Measurements from ENCODE around the gene PDE11A. TPM values are rescaled to one million over a fixed set of nuclear protein-coding genes. Genes with fewer than 3 reads are reported as not detected.

PDE11A gene
- total and polyA plus RNA-seq, 2 experiments from 2014 or later: 0.08 to 0.73 TPM

DNA sequence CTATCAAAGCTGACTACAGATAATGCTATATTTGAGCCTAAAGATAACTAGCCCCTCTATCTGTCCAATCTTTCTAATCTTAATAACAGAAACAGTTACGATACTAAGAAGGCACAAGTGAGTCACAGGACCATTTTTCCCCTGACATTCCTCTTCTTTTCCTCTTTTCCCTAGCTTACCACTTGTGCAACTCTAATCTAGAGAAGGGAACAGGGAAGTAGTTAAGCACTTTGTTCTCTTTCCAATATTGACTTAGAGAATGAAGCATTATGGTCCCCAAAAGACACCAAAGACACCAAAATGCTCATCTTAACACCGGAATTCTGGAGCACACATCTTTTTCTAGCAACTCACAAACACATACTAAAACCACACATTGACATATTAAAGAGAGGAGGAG lies 1.8 kb downstream of the PDE11A start:
- TF ChIP-seq EZH2phosphoT487 (IDR thresholded peaks at IDR 0.05; ENCODE audit: unreplicated experiment): no peak
- TF ChIP-seq POLR2AphosphoS5 (IDR thresholded peaks at IDR 0.05; ENCODE audit: low read depth): no peak
- TF ChIP-seq NANOG (IDR thresholded peaks at IDR 0.05; ENCODE audit: borderline replicate concordance): no peak
- TF ChIP-seq, protein P1, sequence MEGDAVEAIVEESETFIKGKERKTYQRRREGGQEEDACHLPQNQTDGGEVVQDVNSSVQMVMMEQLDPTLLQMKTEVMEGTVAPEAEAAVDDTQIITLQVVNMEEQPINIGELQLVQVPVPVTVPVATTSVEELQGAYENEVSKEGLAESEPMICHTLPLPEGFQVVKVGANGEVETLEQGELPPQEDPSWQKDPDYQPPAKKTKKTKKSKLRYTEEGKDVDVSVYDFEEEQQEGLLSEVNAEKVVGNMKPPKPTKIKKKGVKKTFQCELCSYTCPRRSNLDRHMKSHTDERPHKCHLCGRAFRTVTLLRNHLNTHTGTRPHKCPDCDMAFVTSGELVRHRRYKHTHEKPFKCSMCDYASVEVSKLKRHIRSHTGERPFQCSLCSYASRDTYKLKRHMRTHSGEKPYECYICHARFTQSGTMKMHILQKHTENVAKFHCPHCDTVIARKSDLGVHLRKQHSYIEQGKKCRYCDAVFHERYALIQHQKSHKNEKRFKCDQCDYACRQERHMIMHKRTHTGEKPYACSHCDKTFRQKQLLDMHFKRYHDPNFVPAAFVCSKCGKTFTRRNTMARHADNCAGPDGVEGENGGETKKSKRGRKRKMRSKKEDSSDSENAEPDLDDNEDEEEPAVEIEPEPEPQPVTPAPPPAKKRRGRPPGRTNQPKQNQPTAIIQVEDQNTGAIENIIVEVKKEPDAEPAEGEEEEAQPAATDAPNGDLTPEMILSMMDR (conservative IDR thresholded peaks at IDR 0.05; ENCODE audit: low read depth in 2 of 2): no peak
- TF ChIP-seq ZNF114 (CRISPR knock-in tag; IDR thresholded peaks at IDR 0.05): no peak
- TF ChIP-seq, protein P2, sequence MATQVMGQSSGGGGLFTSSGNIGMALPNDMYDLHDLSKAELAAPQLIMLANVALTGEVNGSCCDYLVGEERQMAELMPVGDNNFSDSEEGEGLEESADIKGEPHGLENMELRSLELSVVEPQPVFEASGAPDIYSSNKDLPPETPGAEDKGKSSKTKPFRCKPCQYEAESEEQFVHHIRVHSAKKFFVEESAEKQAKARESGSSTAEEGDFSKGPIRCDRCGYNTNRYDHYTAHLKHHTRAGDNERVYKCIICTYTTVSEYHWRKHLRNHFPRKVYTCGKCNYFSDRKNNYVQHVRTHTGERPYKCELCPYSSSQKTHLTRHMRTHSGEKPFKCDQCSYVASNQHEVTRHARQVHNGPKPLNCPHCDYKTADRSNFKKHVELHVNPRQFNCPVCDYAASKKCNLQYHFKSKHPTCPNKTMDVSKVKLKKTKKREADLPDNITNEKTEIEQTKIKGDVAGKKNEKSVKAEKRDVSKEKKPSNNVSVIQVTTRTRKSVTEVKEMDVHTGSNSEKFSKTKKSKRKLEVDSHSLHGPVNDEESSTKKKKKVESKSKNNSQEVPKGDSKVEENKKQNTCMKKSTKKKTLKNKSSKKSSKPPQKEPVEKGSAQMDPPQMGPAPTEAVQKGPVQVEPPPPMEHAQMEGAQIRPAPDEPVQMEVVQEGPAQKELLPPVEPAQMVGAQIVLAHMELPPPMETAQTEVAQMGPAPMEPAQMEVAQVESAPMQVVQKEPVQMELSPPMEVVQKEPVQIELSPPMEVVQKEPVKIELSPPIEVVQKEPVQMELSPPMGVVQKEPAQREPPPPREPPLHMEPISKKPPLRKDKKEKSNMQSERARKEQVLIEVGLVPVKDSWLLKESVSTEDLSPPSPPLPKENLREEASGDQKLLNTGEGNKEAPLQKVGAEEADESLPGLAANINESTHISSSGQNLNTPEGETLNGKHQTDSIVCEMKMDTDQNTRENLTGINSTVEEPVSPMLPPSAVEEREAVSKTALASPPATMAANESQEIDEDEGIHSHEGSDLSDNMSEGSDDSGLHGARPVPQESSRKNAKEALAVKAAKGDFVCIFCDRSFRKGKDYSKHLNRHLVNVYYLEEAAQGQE (IDR thresholded peaks at IDR 0.05; ENCODE audit: unreplicated experiment): no peak
- TF ChIP-seq, protein P3, sequence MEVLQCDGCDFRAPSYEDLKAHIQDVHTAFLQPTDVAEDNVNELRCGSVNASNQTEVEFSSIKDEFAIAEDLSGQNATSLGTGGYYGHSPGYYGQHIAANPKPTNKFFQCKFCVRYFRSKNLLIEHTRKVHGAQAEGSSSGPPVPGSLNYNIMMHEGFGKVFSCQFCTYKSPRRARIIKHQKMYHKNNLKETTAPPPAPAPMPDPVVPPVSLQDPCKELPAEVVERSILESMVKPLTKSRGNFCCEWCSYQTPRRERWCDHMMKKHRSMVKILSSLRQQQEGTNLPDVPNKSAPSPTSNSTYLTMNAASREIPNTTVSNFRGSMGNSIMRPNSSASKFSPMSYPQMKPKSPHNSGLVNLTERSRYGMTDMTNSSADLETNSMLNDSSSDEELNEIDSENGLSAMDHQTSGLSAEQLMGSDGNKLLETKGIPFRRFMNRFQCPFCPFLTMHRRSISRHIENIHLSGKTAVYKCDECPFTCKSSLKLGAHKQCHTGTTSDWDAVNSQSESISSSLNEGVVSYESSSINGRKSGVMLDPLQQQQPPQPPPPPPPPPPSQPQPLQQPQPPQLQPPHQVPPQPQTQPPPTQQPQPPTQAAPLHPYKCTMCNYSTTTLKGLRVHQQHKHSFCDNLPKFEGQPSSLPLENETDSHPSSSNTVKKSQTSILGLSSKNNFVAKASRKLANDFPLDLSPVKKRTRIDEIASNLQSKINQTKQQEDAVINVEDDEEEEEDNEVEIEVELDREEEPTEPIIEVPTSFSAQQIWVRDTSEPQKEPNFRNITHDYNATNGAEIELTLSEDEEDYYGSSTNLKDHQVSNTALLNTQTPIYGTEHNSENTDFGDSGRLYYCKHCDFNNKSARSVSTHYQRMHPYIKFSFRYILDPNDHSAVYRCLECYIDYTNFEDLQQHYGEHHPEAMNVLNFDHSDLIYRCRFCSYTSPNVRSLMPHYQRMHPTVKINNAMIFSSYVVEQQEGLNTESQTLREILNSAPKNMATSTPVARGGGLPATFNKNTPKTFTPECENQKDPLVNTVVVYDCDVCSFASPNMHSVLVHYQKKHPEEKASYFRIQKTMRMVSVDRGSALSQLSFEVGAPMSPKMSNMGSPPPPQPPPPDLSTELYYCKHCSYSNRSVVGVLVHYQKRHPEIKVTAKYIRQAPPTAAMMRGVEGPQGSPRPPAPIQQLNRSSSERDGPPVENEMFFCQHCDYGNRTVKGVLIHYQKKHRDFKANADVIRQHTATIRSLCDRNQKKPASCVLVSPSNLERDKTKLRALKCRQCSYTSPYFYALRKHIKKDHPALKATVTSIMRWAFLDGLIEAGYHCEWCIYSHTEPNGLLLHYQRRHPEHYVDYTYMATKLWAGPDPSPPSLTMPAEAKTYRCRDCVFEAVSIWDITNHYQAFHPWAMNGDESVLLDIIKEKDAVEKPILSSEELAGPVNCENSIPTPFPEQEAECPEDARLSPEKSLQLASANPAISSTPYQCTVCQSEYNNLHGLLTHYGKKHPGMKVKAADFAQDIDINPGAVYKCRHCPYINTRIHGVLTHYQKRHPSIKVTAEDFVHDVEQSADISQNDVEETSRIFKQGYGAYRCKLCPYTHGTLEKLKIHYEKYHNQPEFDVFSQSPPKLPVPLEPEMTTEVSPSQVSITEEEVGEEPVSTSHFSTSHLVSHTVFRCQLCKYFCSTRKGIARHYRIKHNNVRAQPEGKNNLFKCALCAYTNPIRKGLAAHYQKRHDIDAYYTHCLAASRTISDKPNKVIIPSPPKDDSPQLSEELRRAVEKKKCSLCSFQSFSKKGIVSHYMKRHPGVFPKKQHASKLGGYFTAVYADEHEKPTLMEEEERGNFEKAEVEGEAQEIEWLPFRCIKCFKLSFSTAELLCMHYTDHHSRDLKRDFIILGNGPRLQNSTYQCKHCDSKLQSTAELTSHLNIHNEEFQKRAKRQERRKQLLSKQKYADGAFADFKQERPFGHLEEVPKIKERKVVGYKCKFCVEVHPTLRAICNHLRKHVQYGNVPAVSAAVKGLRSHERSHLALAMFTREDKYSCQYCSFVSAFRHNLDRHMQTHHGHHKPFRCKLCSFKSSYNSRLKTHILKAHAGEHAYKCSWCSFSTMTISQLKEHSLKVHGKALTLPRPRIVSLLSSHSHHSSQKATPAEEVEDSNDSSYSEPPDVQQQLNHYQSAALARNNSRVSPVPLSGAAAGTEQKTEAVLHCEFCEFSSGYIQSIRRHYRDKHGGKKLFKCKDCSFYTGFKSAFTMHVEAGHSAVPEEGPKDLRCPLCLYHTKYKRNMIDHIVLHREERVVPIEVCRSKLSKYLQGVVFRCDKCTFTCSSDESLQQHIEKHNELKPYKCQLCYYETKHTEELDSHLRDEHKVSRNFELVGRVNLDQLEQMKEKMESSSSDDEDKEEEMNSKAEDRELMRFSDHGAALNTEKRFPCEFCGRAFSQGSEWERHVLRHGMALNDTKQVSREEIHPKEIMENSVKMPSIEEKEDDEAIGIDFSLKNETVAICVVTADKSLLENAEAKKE (CRISPR knock-in tag; IDR thresholded peaks at IDR 0.05): no peak
- TF ChIP-seq EZH2 (IDR thresholded peaks at IDR 0.05; ENCODE audit: low read depth, unreplicated experiment): no peak
- no peak for TF ChIP-seq CREB1 (CRISPR knock-in tag; IDR thresholded peaks at IDR 0.05; ENCODE audit: low read depth)
- TF ChIP-seq, protein P4, sequence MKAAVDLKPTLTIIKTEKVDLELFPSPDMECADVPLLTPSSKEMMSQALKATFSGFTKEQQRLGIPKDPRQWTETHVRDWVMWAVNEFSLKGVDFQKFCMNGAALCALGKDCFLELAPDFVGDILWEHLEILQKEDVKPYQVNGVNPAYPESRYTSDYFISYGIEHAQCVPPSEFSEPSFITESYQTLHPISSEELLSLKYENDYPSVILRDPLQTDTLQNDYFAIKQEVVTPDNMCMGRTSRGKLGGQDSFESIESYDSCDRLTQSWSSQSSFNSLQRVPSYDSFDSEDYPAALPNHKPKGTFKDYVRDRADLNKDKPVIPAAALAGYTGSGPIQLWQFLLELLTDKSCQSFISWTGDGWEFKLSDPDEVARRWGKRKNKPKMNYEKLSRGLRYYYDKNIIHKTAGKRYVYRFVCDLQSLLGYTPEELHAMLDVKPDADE (IDR thresholded peaks at IDR 0.05): no peak
- no peak for TF ChIP-seq STAT1 (IDR thresholded peaks at IDR 0.05; ENCODE audit: unreplicated experiment)
- no peak for TF ChIP-seq ZNF331 (CRISPR knock-in tag; IDR thresholded peaks at IDR 0.05; ENCODE audit: low read depth)
- Histone ChIP-seq H3K36me3 (ENCODE audit: insufficient read depth) (no peaks in the 10 kb centered on the region), H3K9me2 (ENCODE audit: insufficient read depth) (no peaks in the 10 kb centered on the region), H3K27me3 (ENCODE audit: insufficient read depth) (peaks cover 33% of the 10 kb centered on the region), H2AFZ (no peak overlapping the region), H3K4me2 (no peak overlapping the region), H3K27ac (ENCODE audit: low read depth) (no peak overlapping the region), H3K4me3 (no peak overlapping the region), H3F3A (replicated peaks; ENCODE audit: low read depth) (no peaks in the 10 kb centered on the region), H4K20me1 (replicated peaks; ENCODE audit: insufficient read depth) (no peaks in the 10 kb centered on the region), H3K4me1 (ENCODE audit: insufficient read depth) (peaks cover 6% of the 10 kb centered on the region; the same call in 1 of the 2 replicates), H3K79me2 (replicated peaks; ENCODE audit: insufficient read depth) (no peaks in the 10 kb centered on the region)
- no peaks in the 10 kb centered on the region for H3K9me3 Mint-ChIP-seq
- peaks cover 14% of the 10 kb centered on the region for H3K27me3 Mint-ChIP-seq (ENCODE audit: insufficient read depth, low read depth, poor library complexity)
- no peak overlapping the region for H3K4me3 Mint-ChIP-seq
- H3K36me3 Mint-ChIP-seq (ENCODE audit: low read depth): no peaks in the 10 kb centered on the region
- no peak for DNase-seq (ENCODE audit: low spot score)
- ATAC-seq: no peak
- H3K27ac Mint-ChIP-seq: no peak overlapping the region
- peaks cover 9% of the 10 kb centered on the region for H3K4me1 Mint-ChIP-seq
